NCI-H187 (cell line): ENCODE measurements around the gene KCNN1.
"Not testable (repeated sequence)": the region's sequence is repeated elsewhere in the genome, so short reads cannot be mapped to it uniquely, and the experiment has no call there.

ENCODE experiments used
- DNase-seq, 2 experiments: peaks; one replicate each; lab custom pipeline; 2025; lab: John Stamatoyannopoulos, UW

The KCNN1 gene

DNA sequence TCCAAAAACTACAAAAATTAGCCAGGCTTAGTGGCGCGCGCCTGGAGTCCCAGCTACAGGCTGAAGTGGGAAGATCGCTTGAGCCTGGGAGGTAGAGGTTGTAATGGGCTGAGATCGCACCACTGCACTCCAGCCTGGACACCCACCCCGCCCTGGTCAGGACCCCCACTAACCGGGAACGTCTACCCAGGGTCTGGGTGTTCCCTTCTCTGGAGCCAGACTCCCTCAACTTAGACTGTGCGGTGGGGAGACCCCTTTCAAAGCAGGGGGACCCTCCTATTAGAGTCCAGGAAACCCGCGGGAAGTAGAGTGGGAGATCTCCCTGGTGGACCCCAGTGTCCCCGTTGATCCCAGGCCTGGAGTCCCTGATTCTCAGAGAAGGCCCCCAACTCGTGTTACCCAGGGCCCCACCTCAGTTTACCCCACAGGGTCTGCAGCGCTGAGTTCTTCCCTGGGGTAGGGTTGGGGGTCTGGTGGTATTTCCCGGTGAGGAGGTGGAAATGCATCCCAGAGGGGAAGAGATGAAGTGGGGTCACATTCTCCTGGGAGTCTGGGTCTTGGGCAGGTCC lies 35.0 kb downstream of the KCNN1 start:
- DNase-seq: no peak

DNA sequence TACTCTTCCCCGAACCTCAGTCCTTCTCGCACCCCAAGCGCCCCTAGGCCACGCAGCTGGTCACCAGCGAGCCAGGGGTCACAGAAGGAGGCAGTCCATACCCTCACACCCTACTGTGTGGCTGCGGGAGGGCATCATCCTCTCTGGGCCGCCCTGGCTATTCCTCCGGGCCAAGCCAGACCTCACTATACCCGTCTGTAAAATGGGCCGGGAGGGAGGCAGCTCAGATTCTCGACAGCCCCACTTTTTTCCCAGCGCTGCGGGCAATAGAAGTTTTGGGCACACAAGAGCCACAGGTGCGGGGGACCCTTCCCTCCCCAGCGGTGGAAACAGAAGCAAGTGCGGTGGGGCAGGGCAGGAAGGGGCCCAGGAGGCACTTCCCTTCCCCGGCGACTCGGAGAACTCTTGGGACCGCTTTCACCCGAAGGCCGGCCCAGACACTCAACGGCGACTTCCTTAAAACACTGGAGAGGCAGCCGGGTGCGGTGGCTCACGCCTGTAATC lies 35.5 kb downstream of the KCNN1 start:
- no peak for DNase-seq

DNA sequence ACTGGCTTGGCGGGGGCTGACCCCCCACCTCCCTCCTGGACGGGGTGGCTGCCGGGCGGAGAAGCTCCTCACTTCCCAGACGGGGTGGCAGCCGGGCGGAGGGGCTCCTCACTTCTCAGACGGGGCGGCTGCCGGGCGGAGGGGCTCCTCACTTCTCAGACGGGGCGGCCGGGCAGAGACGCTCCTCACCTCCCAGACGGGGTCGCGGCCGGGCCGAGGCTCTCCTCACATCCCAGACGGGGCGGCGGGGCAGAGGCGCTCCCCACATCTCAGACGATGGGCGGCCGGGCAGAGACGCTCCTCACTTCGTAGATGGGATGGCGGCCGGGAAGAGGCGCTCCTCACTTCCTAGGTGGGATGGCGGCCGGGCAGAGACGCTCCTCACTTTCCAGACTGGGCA lies 38.8 kb downstream of the KCNN1 start:
- not testable (repeated sequence) for DNase-seq

DNA sequence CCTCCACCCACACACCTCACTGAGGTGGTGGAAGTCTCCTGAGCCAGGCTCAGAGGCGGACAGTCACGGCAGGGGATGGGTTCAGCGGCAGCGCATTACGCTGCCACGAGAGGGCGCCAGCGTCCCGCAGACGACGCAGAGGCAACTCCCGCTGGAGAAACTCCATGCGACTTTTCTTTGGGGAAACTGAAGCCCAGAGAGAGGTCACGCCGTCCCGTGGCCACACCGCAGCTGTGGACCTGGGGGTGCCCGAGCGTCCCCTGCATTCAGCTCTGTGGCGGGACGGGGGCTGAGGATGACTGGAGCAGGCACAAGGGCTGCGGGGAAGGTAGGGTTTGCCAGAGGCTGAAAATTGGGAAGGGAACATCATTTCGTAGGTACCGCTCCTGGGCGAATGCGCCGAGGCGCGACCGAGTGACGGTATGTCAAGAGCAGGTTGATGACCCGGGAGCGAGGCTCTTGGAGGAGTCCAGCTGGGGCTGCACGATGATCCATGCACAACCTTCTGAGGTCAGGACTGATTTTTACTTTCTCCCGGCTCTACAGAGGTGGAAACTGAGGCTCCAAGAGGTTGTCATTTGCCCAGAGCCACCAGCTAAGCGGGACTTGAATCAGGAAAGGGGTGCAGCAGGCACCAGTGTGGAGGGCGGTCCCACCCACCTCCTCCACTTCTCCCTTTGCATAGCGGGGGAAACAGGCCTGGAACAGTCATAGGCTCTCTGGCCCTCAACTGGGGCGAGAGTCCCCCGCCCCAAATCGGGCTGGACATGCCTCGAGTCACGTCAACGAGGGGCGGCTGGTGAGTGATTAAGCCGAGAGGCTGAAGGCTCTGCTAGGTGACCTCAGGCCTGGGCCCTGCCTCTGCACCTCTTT lies 40.4 kb downstream of the KCNN1 start:
- peak in 1 of 2 experiments; percentile 25 for DNase-seq

DNA sequence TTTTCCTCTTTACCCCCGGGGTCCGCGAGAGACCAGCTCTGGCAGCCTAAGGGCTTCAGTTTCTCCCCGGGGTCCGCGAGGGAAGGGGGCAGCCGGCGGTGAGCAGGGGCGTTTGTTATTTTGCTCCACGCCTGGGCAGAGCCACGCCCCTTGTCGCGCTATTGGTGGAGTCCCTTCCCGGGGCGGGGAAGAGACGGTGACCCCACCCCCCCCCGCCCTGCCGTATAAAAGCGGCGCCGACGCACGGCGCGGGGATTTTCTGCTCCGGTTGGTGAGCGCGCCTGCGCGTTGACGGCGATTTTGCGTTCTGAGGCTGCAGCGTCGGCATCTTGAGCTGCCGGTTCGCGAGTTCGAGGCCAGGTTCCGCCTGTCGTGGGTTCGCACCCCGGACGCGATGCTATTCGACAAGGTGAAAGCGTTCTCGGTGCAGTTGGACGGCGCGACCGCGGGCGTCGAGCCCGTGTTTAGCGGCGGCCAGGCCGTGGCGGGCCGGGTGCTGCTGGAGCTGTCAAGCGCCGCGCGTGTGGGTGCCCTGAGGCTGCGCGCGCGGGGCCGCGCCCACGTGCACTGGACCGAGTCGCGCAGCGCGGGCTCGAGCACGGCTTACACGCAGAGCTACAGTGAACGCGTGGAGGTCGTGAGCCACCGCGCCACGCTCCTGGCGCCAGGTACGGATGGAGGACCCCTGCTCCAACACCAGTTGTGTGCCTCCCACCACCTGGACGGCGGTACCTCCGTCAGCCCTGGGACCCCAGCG lies 41.2 kb downstream of the KCNN1 start, which contains the start of gene ARRDC2:
TSS of gene ARRDC2 (plus strand) at position 254 of the 757 bp plus-strand sequence. CDS start at position 395, 141 bp downstream.
- peak; percentile 8 to 30 for DNase-seq

DNA sequence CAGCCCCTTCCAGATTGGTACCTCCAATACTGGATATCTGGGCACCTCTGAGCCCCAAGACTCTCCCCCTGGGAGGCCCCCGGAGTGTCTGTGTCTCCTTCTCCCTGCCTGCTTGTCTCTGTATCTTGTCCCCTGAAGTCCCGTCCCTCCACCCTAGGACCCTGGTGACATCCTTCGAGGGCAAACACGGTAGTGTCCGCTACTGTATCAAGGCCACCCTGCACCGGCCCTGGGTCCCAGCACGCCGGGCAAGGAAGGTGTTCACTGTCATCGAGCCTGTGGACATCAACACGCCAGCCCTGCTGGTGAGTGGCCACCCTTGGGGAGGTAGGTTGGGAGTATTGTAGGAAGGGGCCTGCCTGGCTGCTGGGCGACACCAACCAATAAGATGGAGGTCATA lies 41.9 kb downstream of the KCNN1 start:
- DNase-seq: no peak

DNA sequence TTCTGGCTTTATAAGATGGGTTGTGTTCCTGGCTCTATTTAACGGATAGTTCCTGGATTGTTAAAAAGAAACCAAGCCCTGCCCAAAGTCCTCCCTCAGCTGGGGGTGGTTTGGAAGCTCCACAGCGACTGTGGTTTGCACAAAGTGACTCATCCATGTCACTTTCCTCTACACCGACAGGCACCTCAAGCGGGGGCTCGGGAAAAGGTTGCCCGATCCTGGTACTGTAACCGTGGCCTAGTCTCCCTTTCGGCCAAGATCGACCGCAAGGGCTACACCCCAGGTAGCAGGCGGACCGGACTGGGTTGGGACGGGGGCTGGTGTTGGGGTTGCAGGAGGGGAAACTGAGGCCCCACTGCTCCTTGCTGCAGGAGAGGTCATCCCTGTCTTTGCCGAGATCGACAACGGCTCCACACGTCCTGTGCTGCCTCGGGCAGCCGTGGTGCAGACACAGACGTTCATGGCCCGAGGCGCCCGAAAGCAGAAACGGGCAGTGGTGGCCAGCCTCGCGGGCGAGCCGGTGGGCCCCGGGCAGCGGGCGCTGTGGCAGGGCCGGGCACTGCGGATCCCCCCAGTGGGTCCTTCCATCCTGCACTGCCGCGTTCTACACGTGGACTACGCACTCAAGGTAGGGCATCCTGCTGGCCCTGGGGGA lies 42.6 kb downstream of the KCNN1 start:
- no peak for DNase-seq

DNA sequence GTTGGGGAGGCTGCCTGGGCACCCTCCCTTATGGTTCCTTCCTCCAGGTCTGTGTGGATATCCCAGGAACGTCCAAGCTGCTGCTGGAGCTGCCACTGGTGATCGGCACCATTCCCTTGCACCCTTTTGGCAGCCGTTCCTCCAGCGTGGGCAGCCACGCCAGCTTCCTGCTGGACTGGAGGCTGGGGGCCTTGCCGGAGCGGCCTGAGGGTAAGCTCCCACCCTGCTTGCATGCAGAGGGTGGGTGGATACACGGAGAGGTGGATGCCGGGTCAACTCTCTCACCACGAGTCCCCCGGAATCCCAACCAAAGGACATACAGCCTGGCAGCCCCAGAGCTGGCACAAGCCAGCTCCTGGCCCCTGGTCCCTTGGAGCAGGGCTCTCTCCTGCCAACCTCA lies 43.2 kb downstream of the KCNN1 start:
- no peak for DNase-seq

DNA sequence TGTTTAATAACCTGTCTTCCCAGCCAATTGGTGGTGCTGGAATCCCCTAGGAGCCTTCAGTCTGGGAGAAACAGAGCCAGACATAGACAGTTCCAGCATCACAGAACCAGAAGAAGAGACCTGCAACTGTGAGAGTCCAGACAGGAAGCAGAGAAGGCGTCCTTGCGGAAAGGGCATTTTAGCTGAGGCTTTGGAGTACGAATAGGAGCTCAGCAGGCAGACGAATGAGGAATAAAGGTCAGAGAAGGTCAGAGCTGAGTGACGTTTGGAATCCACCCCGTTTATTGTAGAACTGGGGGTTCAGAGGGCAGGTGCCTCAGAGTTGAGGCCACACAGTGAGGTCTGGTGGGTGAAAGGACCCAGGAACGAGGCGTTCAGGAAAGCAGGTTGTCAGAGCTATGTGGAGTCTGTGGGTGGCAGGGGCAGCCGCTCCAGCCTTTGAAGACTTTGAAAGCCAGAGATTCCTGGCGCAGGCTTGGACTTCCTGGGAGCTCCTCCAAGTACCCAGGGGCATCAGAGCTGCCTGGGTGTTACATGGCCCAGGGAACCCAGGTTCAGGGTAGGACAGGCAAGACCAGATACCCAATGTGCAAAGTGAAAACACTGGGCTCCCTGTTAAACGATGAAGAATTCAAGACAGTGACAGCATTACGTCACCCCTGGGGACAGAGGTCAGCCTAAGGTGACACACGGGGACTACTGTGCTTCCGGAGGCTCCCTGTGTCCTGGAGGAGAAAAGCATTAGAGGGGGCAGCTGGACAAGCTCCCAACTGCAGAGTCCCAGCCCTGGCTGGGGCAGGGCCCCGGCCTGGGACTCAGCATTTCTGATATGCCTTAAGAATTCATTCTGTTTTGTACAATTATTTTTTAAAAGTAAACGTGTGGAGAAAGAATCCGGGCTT lies 46.6 kb downstream of the KCNN1 start:
- no peak for DNase-seq

DNA sequence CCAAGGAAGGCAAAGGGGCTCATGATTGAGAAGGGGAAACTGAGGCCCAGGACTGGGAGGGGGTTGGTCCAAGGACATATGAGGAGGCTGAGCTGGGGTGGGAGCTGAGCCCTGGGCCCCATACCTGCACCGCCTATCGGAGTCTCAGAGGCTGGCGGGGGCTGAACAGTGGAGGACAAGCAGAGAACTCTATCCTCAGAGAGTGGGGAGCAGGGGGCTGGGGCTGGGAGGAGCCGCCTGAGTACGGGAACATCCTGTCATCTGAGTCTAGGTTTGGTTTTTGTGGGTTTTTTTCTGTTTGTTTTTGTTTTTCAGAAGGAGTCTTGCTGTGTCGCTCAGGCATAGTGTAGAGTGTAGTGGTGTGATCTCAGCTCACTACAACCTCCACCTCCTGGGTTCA lies 47.3 kb downstream of the KCNN1 start:
- DNase-seq: no peak

DNA sequence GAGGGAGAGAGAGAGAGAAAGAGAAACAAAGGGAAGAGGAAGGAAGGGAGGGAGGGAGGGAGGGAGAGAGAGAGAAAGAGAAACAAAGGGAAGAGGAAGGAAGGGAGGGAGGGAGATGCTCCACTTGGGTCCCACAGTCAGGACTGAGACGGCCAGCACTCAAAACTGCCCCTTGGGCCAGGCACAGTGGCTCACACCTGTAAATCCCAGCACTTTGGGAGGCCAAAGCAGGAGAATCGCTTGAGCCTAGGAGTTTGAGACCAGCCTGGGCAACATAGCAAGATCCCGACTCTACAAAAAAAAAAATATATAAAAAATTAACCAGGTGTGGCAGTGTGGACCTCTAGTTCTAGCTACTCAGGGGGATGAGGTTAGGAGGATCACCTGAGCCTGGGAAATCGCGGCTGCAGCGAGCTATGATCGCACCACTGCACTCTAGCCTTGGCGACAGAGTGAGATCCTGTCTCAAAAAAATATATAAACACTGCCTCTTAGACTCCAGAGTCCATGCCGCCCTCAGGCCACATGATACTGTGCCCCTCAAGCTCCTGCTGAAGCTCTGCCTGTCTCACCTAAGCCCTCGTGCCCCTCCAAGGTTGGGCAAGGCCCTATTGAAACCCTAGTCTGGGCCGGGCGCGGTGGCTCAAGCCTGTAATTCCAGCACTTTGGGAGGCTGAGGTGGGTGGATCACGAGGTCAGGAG lies 49.5 kb downstream of the KCNN1 start:
- DNase-seq: no peak

DNA sequence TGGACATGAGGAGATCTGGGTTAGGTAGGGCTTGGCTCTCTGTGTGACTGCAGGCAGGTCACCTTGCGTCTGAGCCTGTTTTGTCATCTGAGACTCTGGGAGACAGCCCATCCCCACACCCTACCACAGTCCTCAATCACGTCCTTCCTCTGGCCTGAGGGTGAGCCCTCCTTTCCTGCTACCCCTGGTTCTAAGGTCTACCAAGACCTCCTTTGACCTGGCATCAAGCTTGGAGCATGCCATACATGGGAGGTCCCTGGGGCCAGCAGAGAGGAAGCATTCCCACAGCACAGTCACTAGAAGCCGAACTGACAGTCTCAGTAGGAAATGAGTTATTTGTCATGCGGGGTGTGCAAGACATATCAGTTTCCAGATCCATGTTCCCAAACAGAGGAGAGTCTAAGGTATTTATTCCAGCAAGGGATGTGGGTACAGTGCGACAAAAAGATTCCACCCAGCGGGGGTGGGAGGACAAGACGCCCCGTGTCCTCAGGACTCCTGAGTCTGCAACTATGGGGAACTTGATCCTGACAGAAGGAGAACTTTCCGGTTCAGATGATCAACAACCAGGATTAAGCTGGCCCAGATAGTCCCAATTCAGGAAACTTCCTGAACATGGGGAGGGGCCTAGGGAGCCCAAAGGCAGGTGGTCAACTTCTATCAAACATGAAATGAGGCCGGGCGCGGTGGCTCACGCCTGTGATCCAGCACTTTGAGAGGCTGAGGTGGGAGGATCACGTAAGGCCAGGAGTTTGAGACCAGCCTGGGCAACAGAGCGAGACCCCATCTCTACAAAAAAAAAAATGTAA lies 50.6 kb downstream of the KCNN1 start:
- DNase-seq: no peak

DNA sequence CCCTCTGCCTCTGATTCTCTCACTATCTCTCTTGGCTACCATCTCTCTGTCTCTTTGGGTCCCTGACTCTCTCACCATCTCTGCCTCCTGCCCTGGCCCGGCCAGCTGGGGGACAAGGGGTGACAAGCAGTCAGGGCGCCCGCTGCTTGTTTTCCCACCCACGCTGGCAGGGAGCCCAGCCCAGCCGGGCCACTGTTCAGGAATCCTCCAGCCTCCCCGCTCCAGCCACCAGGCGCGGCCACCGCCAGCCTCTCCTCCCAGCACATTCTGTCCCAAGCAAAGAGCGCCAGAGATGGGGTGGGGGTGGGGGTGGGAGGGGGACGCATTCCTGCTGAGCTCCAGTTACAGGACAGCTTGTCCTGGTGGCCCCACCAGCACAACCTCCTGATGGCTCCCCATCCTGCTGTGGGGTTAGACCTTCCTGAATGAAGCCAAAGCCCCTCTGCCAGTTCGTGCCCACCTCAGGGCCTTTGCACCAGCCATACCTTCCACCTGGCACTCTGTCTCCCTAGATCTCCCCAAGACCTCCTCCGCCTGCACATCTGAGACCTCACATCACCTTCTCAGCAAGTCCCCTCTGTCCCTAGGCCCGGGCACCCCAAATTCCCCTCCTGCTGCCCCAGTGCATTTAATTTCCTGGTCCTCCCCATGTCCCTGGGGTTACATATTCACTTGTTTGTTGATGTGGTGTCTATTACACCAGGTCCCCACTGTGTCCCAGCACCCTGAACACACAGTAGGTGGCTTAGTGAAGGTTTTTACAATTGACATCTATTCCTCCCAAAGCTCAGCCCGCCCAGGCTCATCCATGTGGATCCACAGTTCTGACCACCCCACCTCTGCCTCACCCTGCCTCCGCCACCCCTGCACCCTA lies 53.5 kb downstream of the KCNN1 start:
- DNase-seq: no peak

DNA sequence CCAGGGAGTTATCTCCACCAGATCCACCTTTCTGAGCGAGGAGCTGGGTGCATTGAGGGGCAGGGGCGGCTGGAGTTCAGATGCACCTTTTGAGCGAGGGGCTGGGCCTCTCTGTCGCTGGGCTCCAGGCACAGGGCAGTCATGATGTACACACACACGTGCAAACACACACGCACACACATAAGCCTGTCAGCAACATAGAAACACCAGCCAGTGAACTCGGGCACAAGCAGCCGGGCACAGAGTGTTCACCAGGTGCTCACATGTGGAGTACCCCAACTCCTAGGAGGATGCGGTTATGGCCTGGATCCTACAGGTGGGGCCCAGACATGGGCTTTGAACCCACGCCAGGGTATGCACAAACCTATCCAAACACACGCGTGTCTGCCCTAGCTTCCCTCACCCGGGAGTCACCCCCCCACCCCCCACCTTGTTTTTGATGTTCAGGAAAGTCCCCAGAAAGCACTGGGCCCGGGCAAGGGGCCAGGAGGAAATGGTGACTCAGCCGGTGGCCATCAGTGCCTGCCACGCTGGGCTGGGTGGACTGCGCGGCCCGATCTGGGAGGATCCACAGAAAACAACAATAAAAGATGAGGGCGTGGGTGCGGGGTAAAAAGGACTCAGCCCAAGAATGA lies 54.3 kb downstream of the KCNN1 start:
- no peak for DNase-seq

DNA sequence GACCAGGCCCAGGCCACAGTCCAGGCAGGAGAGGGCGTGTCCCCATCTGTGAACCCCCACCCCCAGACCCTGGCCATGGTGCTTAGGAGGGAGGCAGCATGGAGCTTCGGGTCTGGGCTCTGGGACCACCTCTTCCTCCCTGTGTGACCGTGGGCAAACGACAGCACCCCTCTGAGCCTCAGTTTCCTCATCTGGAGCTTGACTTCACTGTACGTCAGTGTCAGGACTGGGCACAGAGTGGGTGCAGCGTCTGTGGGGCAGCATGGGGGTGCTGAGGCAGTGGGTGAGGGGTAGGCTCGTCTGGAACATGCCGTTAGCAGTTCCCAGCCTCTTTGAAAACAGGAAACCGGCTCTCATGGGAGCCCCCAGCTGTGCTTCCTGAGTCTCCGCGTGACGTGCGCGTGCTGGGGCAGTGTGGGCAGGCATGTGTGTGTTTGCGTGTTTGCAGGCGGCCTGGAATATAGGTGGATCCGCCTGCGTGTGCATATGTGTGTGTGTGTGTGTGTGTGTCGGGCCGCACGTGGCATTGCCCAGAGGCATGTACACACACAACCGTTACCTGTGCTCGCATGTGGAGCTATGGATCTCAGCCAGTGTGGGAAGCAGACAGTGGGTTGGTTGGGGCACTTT lies 56.8 kb downstream of the KCNN1 start:
- DNase-seq: no peak

DNA sequence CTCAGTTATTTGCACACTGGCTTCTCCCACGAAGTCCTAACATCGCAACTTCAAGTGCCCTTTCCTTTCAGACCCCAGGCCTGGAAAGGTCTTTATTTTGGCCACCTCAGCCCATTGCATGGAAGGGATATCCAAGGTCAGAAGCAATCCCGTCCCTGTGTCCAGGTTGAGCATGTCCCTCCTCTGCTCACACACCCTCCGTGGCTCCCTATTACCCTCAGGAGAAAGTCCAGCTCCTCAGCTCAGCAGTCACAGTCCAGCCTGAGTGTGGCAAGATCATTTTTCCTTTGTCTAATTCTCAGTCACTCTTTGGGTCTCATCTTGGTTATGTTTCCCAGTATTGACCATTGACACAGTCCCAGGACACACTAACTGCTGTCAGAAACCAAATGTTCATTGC lies 60.2 kb downstream of the KCNN1 start:
- no peak for DNase-seq

DNA sequence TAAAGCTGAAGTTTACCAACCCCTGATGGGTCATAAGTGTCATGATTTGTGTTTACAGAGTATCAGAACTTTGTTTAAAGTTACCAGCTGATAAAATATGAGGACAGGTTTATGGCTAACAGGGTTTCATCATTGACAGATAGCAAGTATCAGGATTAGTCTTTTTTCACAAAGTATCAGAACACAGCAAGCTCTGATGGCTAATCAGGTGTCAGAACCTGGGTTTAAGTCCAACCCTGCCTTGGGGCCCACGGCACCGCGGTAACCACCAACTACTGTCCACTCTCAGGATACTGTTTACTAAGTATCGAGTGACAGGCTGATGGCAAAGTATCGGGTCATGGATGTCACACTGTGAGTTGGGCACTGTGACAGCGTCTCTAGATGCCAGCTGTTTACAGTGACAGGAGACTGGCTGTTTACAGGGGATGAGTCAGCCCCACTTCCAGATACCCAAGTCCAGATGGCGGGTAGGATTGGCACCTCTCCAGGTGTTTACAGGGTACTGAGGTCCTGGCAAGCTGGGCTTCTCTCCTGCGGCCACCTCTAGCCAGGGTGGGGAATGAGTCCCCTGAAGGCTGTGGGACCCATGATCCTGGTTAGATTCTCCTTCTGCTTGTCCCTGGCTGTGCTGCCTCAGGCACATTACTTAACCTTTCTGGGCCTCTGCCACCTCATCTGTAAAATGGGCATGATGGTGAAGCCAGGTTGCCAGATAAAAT lies 62.9 kb downstream of the KCNN1 start:
- no peak for DNase-seq
